HEK293 (cell line): ENCODE measurements around the gene DNAJC11.

Source experiments
- BCL11A ChIP-seq: fragments of 450-650 bp; formaldehyde crosslinking; IDR thresholded peaks from 2 replicates; pipeline ENCODE4 v1.5.1; 2016; ENCODE audit warnings: low read depth, missing biosample characterization, missing genetic modification characterization
- CTCF ChIP-seq: fragments of 450-650 bp; formaldehyde crosslinking; IDR thresholded peaks from 2 replicates; pipeline ENCODE4 v1.5.1; 2016; ENCODE audit warnings: missing biosample characterization, missing genetic modification characterization
- GLI2 ChIP-seq: fragments of 450-650 bp; formaldehyde crosslinking; IDR thresholded peaks from 2 replicates; pipeline ENCODE4; 2017; ENCODE audit warnings: missing biosample characterization, missing genetic modification characterization, low read depth, borderline replicate concordance
- GLIS2 ChIP-seq: fragments of 450-650 bp; formaldehyde crosslinking; IDR thresholded peaks from 2 replicates; pipeline ENCODE4 v1.5.1; 2016; ENCODE audit warnings: missing biosample characterization, missing genetic modification characterization
- HOXC10 ChIP-seq: sonication (generic); formaldehyde crosslinking; IDR thresholded peaks from 2 replicates; pipeline ENCODE4 v1.8.1; 2023; ENCODE audit warnings: mild to moderate bottlenecking, missing genetic modification reagents
- KLF17 ChIP-seq: fragments of 450-650 bp; formaldehyde crosslinking; IDR thresholded peaks from 2 replicates; pipeline ENCODE4 v1.5.1; 2016; ENCODE audit warnings: missing biosample characterization, missing genetic modification characterization
- MZF1 ChIP-seq: fragments of 450-650 bp; formaldehyde crosslinking; IDR thresholded peaks from 2 replicates; pipeline ENCODE4 v1.5.1; 2017; ENCODE audit warnings: missing biosample characterization, missing genetic modification characterization, borderline replicate concordance
- PBX3 ChIP-seq: sonication (generic); formaldehyde crosslinking; IDR thresholded peaks from 2 replicates; pipeline ENCODE4 v1.8.1; 2022; ENCODE audit warnings: mild to moderate bottlenecking, moderate library complexity, missing genetic modification reagents
- RBAK ChIP-seq: fragments of 450-650 bp; formaldehyde crosslinking; IDR thresholded peaks from 2 replicates; pipeline ENCODE4 v1.5.1; 2016; ENCODE audit warnings: missing biosample characterization, missing genetic modification characterization
- YY1 ChIP-seq: fragments of 450-650 bp; formaldehyde crosslinking; IDR thresholded peaks from 2 replicates; pipeline ENCODE4 v1.5.1; 2018; ENCODE audit warnings: missing biosample characterization, missing genetic modification characterization
- ZBTB21 ChIP-seq: fragments of 450-650 bp; formaldehyde crosslinking; IDR thresholded peaks from 2 replicates; pipeline ENCODE4 v1.5.1; 2017; ENCODE audit warnings: missing biosample characterization, missing genetic modification characterization
- ZNF146 ChIP-seq: fragments of 450-650 bp; formaldehyde crosslinking; IDR thresholded peaks from 2 replicates; pipeline ENCODE4 v1.5.1; 2016; ENCODE audit warnings: missing biosample characterization, missing genetic modification characterization
- ZNF174 ChIP-seq: fragments of 450-650 bp; formaldehyde crosslinking; IDR thresholded peaks from 2 replicates; pipeline ENCODE4 v1.5.0; 2017; ENCODE audit warnings: missing biosample characterization, mild to moderate bottlenecking, missing genetic modification characterization
- ZNF184 ChIP-seq: fragments of 450-650 bp; IDR thresholded peaks from 2 replicates; pipeline ENCODE4 v1.5.1; 2018; ENCODE audit warnings: missing biosample characterization, mild to moderate bottlenecking, missing genetic modification characterization
- ZNF19 ChIP-seq: fragments of 450-650 bp; formaldehyde crosslinking; IDR thresholded peaks from 2 replicates; pipeline ENCODE4; 2016; ENCODE audit warnings: missing biosample characterization, missing genetic modification characterization, low read depth
- ZNF214 ChIP-seq: fragments of 450-650 bp; formaldehyde crosslinking; IDR thresholded peaks from 2 replicates; pipeline ENCODE4 v1.5.1; 2017; ENCODE audit warnings: missing biosample characterization, mild to moderate bottlenecking, missing genetic modification characterization, borderline replicate concordance
- ZNF239 ChIP-seq: fragments of 450-650 bp; formaldehyde crosslinking; IDR thresholded peaks from 2 replicates; pipeline ENCODE4 v1.5.1; 2016; ENCODE audit warnings: missing biosample characterization, missing genetic modification characterization
- ZNF324 ChIP-seq: fragments of 450-650 bp; formaldehyde crosslinking; IDR thresholded peaks from 2 replicates; pipeline ENCODE4 v1.5.1; 2016; ENCODE audit warnings: missing biosample characterization, missing genetic modification characterization
- ZNF362 ChIP-seq: fragments of 450-650 bp; formaldehyde crosslinking; IDR thresholded peaks from 2 replicates; pipeline ENCODE4 v1.5.1; 2016; ENCODE audit warnings: missing biosample characterization, missing genetic modification characterization
- ZNF423 ChIP-seq: fragments of 450-650 bp; formaldehyde crosslinking; IDR thresholded peaks from 2 replicates; pipeline ENCODE4 v1.5.1; 2016; ENCODE audit warnings: missing biosample characterization, missing genetic modification characterization
- ZNF549 ChIP-seq: fragments of 450-650 bp; IDR thresholded peaks from 2 replicates; pipeline ENCODE4 v1.5.1; 2018; ENCODE audit warnings: missing biosample characterization, missing genetic modification characterization, mild to moderate bottlenecking, inconsistent platforms, moderate library complexity
- ZNF555 ChIP-seq: fragments of 450-650 bp; formaldehyde crosslinking; conservative IDR thresholded peaks from 2 replicates; pipeline ENCODE4 v1.5.1; 2017; ENCODE audit warnings: missing biosample characterization, mild to moderate bottlenecking, missing genetic modification characterization, inconsistent platforms
- ZNF658 ChIP-seq: fragments of 450-650 bp; formaldehyde crosslinking; IDR thresholded peaks from 2 replicates; pipeline ENCODE4; 2016; ENCODE audit warnings: missing biosample characterization, missing genetic modification characterization
- ZNF707 ChIP-seq: fragments of 450-650 bp; formaldehyde crosslinking; IDR thresholded peaks from 2 replicates; pipeline ENCODE4 v1.5.1; 2016; ENCODE audit warnings: missing biosample characterization, missing genetic modification characterization
- ZNF768 ChIP-seq: fragments of 450-650 bp; formaldehyde crosslinking; IDR thresholded peaks from 2 replicates; pipeline ENCODE4 v1.5.1; 2018; ENCODE audit warnings: missing biosample characterization, mild to moderate bottlenecking, missing genetic modification characterization
- ZSCAN23 ChIP-seq: fragments of 450-650 bp; formaldehyde crosslinking; IDR thresholded peaks from 2 replicates; pipeline ENCODE4 v1.5.1; 2016; ENCODE audit warnings: missing biosample characterization, missing genetic modification characterization
- TF ChIP-seq, protein P1 (sequence below): fragments of 450-650 bp; formaldehyde crosslinking; conservative IDR thresholded peaks from 2 replicates; pipeline ENCODE4 v1.5.1; 2016; ENCODE audit warnings: low read depth, missing biosample characterization, missing genetic modification characterization
- TF ChIP-seq, protein P2 (sequence below): fragments of 450-650 bp; formaldehyde crosslinking; IDR thresholded peaks from 2 replicates; pipeline ENCODE4 v1.5.1; 2016; ENCODE audit warnings: missing biosample characterization, missing genetic modification characterization, borderline replicate concordance

Gene DNAJC11

GRCh38 chr1:6701437-6702153, at the start of gene DNAJC11 (continued):
- TF ChIP-seq, protein P1, sequence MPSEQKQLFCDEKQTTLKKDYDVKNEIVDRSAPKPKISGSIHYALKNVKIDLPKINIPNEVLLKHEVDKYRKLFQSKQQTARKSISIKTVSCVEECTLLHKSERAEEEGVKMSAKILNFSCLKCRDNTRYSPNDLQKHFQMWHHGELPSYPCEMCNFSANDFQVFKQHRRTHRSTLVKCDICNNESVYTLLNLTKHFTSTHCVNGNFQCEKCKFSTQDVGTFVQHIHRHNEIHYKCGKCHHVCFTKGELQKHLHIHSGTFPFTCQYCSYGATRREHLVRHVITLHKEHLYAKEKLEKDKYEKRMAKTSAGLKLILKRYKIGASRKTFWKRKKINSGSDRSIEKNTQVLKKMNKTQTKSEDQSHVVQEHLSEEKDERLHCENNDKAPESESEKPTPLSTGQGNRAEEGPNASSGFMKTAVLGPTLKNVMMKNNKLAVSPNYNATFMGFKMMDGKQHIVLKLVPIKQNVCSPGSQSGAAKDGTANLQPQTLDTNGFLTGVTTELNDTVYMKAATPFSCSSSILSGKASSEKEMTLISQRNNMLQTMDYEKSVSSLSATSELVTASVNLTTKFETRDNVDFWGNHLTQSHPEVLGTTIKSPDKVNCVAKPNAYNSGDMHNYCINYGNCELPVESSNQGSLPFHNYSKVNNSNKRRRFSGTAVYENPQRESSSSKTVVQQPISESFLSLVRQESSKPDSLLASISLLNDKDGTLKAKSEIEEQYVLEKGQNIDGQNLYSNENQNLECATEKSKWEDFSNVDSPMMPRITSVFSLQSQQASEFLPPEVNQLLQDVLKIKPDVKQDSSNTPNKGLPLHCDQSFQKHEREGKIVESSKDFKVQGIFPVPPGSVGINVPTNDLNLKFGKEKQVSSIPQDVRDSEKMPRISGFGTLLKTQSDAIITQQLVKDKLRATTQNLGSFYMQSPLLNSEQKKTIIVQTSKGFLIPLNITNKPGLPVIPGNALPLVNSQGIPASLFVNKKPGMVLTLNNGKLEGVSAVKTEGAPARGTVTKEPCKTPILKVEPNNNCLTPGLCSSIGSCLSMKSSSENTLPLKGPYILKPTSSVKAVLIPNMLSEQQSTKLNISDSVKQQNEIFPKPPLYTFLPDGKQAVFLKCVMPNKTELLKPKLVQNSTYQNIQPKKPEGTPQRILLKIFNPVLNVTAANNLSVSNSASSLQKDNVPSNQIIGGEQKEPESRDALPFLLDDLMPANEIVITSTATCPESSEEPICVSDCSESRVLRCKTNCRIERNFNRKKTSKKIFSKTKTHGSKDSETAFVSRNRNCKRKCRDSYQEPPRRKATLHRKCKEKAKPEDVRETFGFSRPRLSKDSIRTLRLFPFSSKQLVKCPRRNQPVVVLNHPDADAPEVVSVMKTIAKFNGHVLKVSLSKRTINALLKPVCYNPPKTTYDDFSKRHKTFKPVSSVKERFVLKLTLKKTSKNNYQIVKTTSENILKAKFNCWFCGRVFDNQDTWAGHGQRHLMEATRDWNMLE (tag by site-specific recombination), result peak; percentile 40; the same call in 1 of the 2 replicates
- TF ChIP-seq MZF1 (tag by site-specific recombination), result no peak
- TF ChIP-seq ZNF707 (tag by site-specific recombination), result no peak
- no peak for TF ChIP-seq ZNF549 (tag by site-specific recombination)
- peak; percentile 56; the same call in 1 of the 2 replicates for TF ChIP-seq ZNF324 (tag by site-specific recombination)
- TF ChIP-seq ZNF423 (tag by site-specific recombination), result peak; percentile 39; the same call in 1 of the 2 replicates
- no peak for TF ChIP-seq ZNF768 (tag by site-specific recombination)
- TF ChIP-seq PBX3 (CRISPR knock-in tag), result peak; percentile 86
- peak; percentile 81 for TF ChIP-seq KLF17 (tag by site-specific recombination)
- no peak for TF ChIP-seq ZNF362 (tag by site-specific recombination)
- TF ChIP-seq, protein P2, sequence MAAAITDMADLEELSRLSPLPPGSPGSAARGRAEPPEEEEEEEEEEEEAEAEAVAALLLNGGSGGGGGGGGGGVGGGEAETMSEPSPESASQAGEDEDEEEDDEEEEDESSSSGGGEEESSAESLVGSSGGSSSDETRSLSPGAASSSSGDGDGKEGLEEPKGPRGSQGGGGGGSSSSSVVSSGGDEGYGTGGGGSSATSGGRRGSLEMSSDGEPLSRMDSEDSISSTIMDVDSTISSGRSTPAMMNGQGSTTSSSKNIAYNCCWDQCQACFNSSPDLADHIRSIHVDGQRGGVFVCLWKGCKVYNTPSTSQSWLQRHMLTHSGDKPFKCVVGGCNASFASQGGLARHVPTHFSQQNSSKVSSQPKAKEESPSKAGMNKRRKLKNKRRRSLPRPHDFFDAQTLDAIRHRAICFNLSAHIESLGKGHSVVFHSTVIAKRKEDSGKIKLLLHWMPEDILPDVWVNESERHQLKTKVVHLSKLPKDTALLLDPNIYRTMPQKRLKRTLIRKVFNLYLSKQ (tag by site-specific recombination), result no peak
- peak; percentile 65; the same call in 1 of the 2 replicates for TF ChIP-seq GLIS2 (tag by site-specific recombination)
- TF ChIP-seq CTCF (tag by site-specific recombination), result peak; percentile 81
- TF ChIP-seq GLI2, result no peak
- no peak for TF ChIP-seq ZSCAN23 (tag by site-specific recombination)
- TF ChIP-seq ZNF555 (tag by site-specific recombination), result no peak
- no peak for TF ChIP-seq RBAK
- TF ChIP-seq ZNF174, result peak; percentile 82; the same call in 1 of the 2 replicates
- peak; percentile 98 for TF ChIP-seq YY1 (tag by site-specific recombination)
- no peak for TF ChIP-seq ZNF184
- TF ChIP-seq ZNF214, result no peak
- TF ChIP-seq ZBTB21, result no peak
- no peak; the same call in 1 of the 2 replicates for TF ChIP-seq ZNF658
- TF ChIP-seq BCL11A (tag by site-specific recombination), result peak; percentile 95
- 0 out of 2 replicates have a peak, but pooled peaks have one; percentile 71 for TF ChIP-seq HOXC10 (CRISPR knock-in tag)
- no peak for TF ChIP-seq ZNF239 (tag by site-specific recombination)
- no peak for TF ChIP-seq ZNF19
- TF ChIP-seq ZNF146 (tag by site-specific recombination), result 0 out of 2 replicates have a peak, but pooled peaks have one; percentile 31
